ENCODE results near the gene RET. TPM values are rescaled to one million over a fixed set of nuclear protein-coding genes. Genes with fewer than 3 reads are reported as not detected.

RET gene
- total RNA-seq, 1 donor from 2014 or later: 2.2 TPM

GRCh38 chr10:43125881-43126731 lies 49.2 kb downstream of the RET start:
- TF ChIP-seq CTCF (IDR thresholded peaks at IDR 0.05; ENCODE audit: unreplicated experiment): no peak
- peaks cover 5% of the 10 kb centered on the region for H3K4me1 Mint-ChIP-seq

GRCh38 chr10:43126759-43127424 lies 50.0 kb downstream of the RET start:
- peaks cover 5% of the 10 kb centered on the region for H3K4me1 Mint-ChIP-seq
- no peak overlapping the region for H3K27ac Mint-ChIP-seq
- TF ChIP-seq CTCF (IDR thresholded peaks at IDR 0.05; ENCODE audit: unreplicated experiment): no peak
- peak in 1 of 2 experiments; percentile 31 for DNase-seq (ENCODE audit: low spot score in 2 of 2, unreplicated experiment in 2 of 2)
- no peaks in the 10 kb centered on the region for H3K36me3 Mint-ChIP-seq
- H3K27me3 Mint-ChIP-seq (ENCODE audit: low read depth): peaks cover 23% of the 10 kb centered on the region
- no peaks in the 10 kb centered on the region for H3K9me3 Mint-ChIP-seq
- H3K4me3 Mint-ChIP-seq: no peak overlapping the region

More at GRCh38 chr10:43125881-43126731, 49.2 kb downstream of the RET start:
- Mint-ChIP-seq H3K27ac (no peak overlapping the region), H3K27me3 (ENCODE audit: low read depth) (peaks cover 23% of the 10 kb centered on the region), H3K9me3 (no peaks in the 10 kb centered on the region), H3K4me3 (no peak overlapping the region), H3K36me3 (no peaks in the 10 kb centered on the region)
- DNase-seq (ENCODE audit: low spot score in 2 of 2, unreplicated experiment in 2 of 2): peak in 1 of 2 experiments; percentile 25

GRCh38 chr10:43127442-43127841 lies 50.6 kb downstream of the RET start:
- DNase-seq (ENCODE audit: low spot score in 2 of 2, unreplicated experiment in 2 of 2): no peak
- Mint-ChIP-seq H3K27me3 (ENCODE audit: low read depth) (peaks cover 23% of the 10 kb centered on the region), H3K9me3 (no peaks in the 10 kb centered on the region), H3K4me1 (peaks cover 5% of the 10 kb centered on the region), H3K4me3 (no peak overlapping the region), H3K36me3 (no peaks in the 10 kb centered on the region), H3K27ac (no peak overlapping the region)
- no peak for TF ChIP-seq CTCF (IDR thresholded peaks at IDR 0.05; ENCODE audit: unreplicated experiment)

- no peak for TF ChIP-seq CTCF (IDR thresholded peaks at IDR 0.05; ENCODE audit: unreplicated experiment)
These were observed 51.5 kb downstream of the RET start for GRCh38 chr10:43128331-43128730.

GRCh38 chr10:43128958-43129706 lies 52.3 kb downstream of the RET start:
- Mint-ChIP-seq H3K27ac (no peak overlapping the region), H3K4me3 (no peak overlapping the region)

More at GRCh38 chr10:43128331-43128730, 51.5 kb downstream of the RET start:
- no peak for DNase-seq (ENCODE audit: low spot score in 2 of 2, unreplicated experiment in 2 of 2)
- Mint-ChIP-seq H3K9me3 (no peaks in the 10 kb centered on the region), H3K4me3 (no peak overlapping the region), H3K36me3 (no peaks in the 10 kb centered on the region), H3K4me1 (peaks cover 5% of the 10 kb centered on the region), H3K27ac (no peak overlapping the region), H3K27me3 (ENCODE audit: low read depth) (peaks cover 21% of the 10 kb centered on the region)

More at GRCh38 chr10:43128958-43129706, 52.3 kb downstream of the RET start:
- Mint-ChIP-seq H3K36me3 (no peaks in the 10 kb centered on the region), H3K4me1 (peaks cover 5% of the 10 kb centered on the region), H3K27me3 (ENCODE audit: low read depth) (peaks cover 21% of the 10 kb centered on the region), H3K9me3 (no peaks in the 10 kb centered on the region)
- no peak for DNase-seq (ENCODE audit: low spot score in 2 of 2, unreplicated experiment in 2 of 2)
- TF ChIP-seq CTCF (IDR thresholded peaks at IDR 0.05; ENCODE audit: unreplicated experiment): no peak

Data from mesothelial cell of epicardium (in vitro differentiated cells).